Immature natural killer cell (primary cell): ENCODE data around the gene HGS. TPM values are rescaled to one million over a fixed set of nuclear protein-coding genes. Genes with fewer than 3 reads are reported as not detected.

ENCODE experiments used
- DNase-seq, 3 donors: peaks; one replicate each; pipeline ENCODE4 v3.0.0; 2022; ENCODE audit warnings: mixed read lengths in 1 of 3
- H3K27ac Mint-ChIP-seq, 6 donors: one replicate each; pipeline ENCODE4 v1.8.0; 2020; ENCODE audit warnings: mixed read lengths in 6 of 6, mild to moderate bottlenecking in 5 of 6, inconsistent platforms in 4 of 6, moderate library complexity in 3 of 6
- H3K27me3 Mint-ChIP-seq, 3 donors: one replicate each; pipeline ENCODE4 v1.8.0; 2020 to 2021; ENCODE audit warnings: low read depth in 3 of 3, mild to moderate bottlenecking in 3 of 3, mixed read lengths in 3 of 3, moderate library complexity in 3 of 3, inconsistent platforms in 1 of 3
- H3K36me3 Mint-ChIP-seq, 3 donors: one replicate each; pipeline ENCODE4 v1.8.0; 2020; ENCODE audit warnings: mixed read lengths in 3 of 3, inconsistent platforms in 2 of 3, mild to moderate bottlenecking in 2 of 3
- H3K4me1 Mint-ChIP-seq, 2 donors: one replicate each; pipeline ENCODE4 v1.8.0; 2020; ENCODE audit warnings: inconsistent platforms in 2 of 2, mild to moderate bottlenecking in 2 of 2, mixed read lengths in 2 of 2, moderate library complexity in 1 of 2
- H3K4me3 Mint-ChIP-seq, 5 donors: one replicate each; pipeline ENCODE4 v1.8.0; 2020; ENCODE audit warnings: mild to moderate bottlenecking in 5 of 5, mixed read lengths in 5 of 5, inconsistent platforms in 3 of 5, moderate library complexity in 3 of 5
- H3K9me3 Mint-ChIP-seq, 6 donors: one replicate each; pipeline ENCODE4 v1.8.0; 2020; ENCODE audit warnings: mild to moderate bottlenecking in 6 of 6, mixed read lengths in 6 of 6, inconsistent platforms in 4 of 6, moderate library complexity in 3 of 6
- polyA plus RNA-seq, 3 donors: library from polyadenylated mRNA; unstranded; fragments of 300-500 nt; fragmentation: Illumina TruSeq; gene quantifications; one replicate each; pipeline ENCODE4 v1.2.3, GENCODE V29; 2021

The HGS gene, protein sequence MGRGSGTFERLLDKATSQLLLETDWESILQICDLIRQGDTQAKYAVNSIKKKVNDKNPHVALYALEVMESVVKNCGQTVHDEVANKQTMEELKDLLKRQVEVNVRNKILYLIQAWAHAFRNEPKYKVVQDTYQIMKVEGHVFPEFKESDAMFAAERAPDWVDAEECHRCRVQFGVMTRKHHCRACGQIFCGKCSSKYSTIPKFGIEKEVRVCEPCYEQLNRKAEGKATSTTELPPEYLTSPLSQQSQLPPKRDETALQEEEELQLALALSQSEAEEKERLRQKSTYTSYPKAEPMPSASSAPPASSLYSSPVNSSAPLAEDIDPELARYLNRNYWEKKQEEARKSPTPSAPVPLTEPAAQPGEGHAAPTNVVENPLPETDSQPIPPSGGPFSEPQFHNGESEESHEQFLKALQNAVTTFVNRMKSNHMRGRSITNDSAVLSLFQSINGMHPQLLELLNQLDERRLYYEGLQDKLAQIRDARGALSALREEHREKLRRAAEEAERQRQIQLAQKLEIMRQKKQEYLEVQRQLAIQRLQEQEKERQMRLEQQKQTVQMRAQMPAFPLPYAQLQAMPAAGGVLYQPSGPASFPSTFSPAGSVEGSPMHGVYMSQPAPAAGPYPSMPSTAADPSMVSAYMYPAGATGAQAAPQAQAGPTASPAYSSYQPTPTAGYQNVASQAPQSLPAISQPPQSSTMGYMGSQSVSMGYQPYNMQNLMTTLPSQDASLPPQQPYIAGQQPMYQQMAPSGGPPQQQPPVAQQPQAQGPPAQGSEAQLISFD
- polyA plus RNA-seq: 10 to 100 TPM; 12.4 to 40.4 (median 17.3) TPM

DNA sequence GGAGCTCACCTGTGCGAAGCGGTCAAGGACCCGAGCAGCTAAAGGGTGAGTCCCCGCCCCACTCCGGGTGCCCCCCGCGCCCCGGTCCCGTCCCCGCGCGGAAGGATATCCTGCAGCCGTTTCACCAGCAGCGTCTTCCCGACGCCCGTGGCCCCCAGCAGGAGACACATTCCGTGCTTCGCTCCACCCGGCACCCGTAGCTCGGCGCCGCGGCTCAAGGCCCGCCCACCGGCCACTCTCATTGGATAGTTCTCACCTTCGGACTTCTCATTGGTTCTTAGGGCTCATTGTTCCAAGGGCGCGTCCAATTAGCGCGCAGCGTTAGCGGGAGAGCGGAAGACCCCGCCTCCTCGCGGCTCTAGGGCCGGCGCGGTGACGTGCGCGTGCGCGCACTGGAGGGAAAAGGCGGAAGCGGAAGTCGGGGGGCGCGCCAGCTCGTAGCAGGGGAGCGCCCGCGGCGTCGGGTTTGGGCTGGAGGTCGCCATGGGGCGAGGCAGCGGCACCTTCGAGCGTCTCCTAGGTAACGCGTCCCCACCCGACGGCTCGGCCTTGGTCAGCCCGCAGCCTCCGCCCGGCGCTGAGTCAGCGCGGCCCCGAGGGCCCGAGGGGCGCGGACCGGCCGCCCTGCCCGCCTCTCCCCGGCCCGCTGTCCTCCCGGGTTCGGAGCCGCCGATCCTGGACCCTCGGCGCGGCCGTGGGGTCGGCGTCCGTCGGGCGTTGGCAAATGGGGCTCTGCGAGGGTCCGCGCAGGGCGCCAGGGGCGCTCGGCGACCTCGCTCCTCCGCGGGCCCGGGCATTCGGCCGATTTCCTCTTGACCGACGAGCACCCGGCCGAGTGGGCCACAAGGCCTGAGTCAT lies at the start of gene HGS, which contains the start of gene ARL16:
HGS (plus strand) TSS at position 428 of the 858 bp plus-strand sequence; CDS start at position 484, 56 bp downstream.
ARL16 (minus strand) TSS at position 214 of the 858 bp plus-strand sequence; CDS start at position 170, 44 bp downstream.
- no peaks in the 10 kb centered on the region for H3K9me3 Mint-ChIP-seq
- H3K4me1 Mint-ChIP-seq: peaks cover 37 to 39% of the 10 kb centered on the region in 2 donors
- peaks cover 2 to 3% (median 3%) of the 10 kb centered on the region in 3 donors for H3K36me3 Mint-ChIP-seq
- H3K4me3 Mint-ChIP-seq: peak within 1 kb of the TSS; percentile 92 to 98 (median 95)
- DNase-seq: peak; percentile 98 to 99 (median 99)
- peaks cover 3 to 11% (median 5%) of the 10 kb centered on the region in 3 donors for H3K27me3 Mint-ChIP-seq
- H3K27ac Mint-ChIP-seq: peak within 1 kb of the TSS; percentile 85 to 95 (median 89)

DNA sequence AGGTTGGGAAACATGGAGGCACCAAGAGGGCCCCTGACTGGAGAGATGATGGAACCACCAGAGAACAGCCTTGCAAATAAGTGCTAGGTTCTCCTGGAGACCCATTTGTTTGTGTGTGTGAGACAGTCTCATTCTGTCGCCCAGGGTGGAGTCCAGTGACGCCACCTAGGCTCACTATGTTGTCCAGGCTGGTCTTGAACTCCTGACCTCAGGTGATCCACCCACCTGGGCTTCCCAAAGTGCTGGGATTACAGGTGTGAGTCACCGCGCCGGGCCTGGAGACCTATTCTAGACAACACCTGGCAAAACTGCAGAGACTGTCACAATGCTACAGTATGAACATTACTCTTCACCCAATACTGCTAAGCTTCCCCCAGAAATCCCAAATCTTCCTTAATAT lies 48.4 kb upstream of the HGS start:
- H3K36me3 Mint-ChIP-seq: no peaks in the 10 kb centered on the region
- H3K9me3 Mint-ChIP-seq: no peaks in the 10 kb centered on the region
- peaks cover 24% of the 10 kb centered on the region in 2 donors for H3K4me1 Mint-ChIP-seq
- peak overlapping the region; percentile 90 to 96 (median 92) for H3K4me3 Mint-ChIP-seq
- H3K27me3 Mint-ChIP-seq: peaks cover 2 to 4% (median 3%) of the 10 kb centered on the region in 3 donors
- DNase-seq: no peak
- H3K27ac Mint-ChIP-seq: peak overlapping the region in 4 of 6 donors; percentile 62 to 96 (median 88)

- DNase-seq: no peak
- H3K4me1 Mint-ChIP-seq: peaks cover 24% of the 10 kb centered on the region in 2 donors
- H3K27ac Mint-ChIP-seq: peak overlapping the region; percentile 78 to 96 (median 92)
- H3K9me3 Mint-ChIP-seq: no peaks in the 10 kb centered on the region
- H3K27me3 Mint-ChIP-seq: peaks cover 2 to 4% (median 3%) of the 10 kb centered on the region in 3 donors
- peak overlapping the region; percentile 90 to 96 (median 92) for H3K4me3 Mint-ChIP-seq
- no peaks in the 10 kb centered on the region for H3K36me3 Mint-ChIP-seq
Measured at GRCh38 chr17:81635973-81636504, 47.8 kb upstream of the HGS start.

DNA sequence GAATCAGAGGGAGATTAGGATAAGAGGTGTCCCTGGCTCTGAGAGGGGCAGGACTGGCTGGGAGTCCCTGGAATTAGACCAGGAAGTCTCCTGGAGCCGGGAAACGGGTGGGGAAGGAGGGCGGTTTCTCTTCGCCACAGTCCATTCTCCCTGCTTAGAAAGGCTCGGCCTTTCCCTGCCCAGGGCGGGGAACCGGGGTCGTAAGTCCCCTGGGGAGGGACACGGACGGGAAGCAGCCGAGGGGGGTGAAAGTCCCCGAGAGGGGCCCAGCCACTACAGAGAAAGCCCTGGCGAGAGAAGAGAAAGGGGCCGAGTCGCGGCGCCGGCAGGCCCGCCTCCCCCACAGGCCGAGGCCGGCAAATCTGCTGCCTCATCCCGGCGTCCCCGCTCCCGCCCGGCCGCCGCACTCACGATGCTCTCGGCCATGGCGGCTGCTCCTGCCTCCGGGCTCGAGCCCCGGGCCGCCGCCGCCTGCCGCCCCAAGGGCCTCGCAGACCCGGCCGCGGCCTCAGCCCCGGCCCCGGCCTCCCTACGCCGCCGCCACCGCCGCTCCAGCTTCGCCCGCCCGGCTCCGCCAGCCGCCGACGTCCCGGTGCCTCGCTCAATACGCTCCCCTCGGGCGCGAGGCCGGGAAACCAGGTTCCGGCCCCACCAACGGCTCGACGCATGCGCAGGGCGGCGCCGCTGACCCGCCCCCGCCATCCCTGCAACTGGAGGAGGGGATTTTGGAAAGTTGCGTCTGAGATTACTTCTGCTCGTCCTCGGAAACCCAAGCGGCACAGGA lies 47.1 kb upstream of the HGS start, which contains the start of the genes NPLOC4 and TSPAN10:
NPLOC4 (minus strand) TSS at position 608 of the 784 bp plus-strand sequence; CDS start at position 426, 182 bp downstream.
TSPAN10 (plus strand) TSS at position 692 of the 784 bp plus-strand sequence. CDS start 5,217 bp downstream, outside the sequence.
- Mint-ChIP-seq H3K9me3 (no peaks in the 10 kb centered on the region), H3K4me3 (peak within 1 kb of the TSS; percentile 90 to 96 (median 92)), H3K27ac (peak within 1 kb of the TSS; percentile 78 to 96 (median 92)), H3K36me3 (no peaks in the 10 kb centered on the region), H3K4me1 (peaks cover 21 to 24% of the 10 kb centered on the region in 2 donors), H3K27me3 (peaks cover 3 to 4% (median 4%) of the 10 kb centered on the region in 3 donors)
- DNase-seq: peak; percentile 78 to 83 (median 82)

GRCh38 chr17:81638683-81639082 lies 45.1 kb upstream of the HGS start:
- no peak for DNase-seq
- Mint-ChIP-seq H3K36me3 (no peaks in the 10 kb centered on the region), H3K4me1 (peaks cover 12 to 17% of the 10 kb centered on the region in 2 donors), H3K9me3 (no peaks in the 10 kb centered on the region), H3K27me3 (peaks cover 3 to 4% (median 4%) of the 10 kb centered on the region in 3 donors), H3K27ac (no peak overlapping the region), H3K4me3 (peak overlapping the region in 3 of 5 donors; percentile 58 to 74 (median 71))

DNA sequence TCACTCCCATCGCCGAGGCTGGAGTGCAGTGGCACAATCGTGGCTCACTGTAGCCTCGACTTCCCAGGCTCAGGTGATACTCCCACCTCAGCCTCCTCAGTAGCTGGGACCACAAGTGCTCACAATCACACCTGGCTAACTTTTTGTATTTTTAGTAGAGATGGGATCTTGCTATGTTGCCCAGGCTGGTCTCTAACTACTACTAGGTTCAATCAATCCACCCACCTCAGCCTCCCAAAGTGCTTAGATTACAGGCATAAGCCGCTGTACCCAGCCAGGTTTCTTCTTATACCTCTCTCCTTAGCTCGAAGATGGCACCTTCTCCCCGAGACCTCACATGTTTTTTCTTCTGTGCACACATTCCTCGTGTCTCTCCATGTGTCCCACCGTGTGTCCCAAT lies 43.8 kb upstream of the HGS start:
- Mint-ChIP-seq H3K36me3 (no peaks in the 10 kb centered on the region), H3K27ac (no peak overlapping the region)

GRCh38 chr17:81641825-81642489 lies 41.9 kb upstream of the HGS start:
- Mint-ChIP-seq H3K4me3 (no peak overlapping the region), H3K9me3 (no peaks in the 10 kb centered on the region), H3K27me3 (peaks cover 5 to 7% (median 6%) of the 10 kb centered on the region in 3 donors), H3K27ac (no peak overlapping the region), H3K36me3 (no peaks in the 10 kb centered on the region), H3K4me1 (no peaks in the 10 kb centered on the region)
- DNase-seq: no peak

More for the DNA sequence above, 43.8 kb upstream of the HGS start:
- peaks cover 12 to 13% of the 10 kb centered on the region in 2 donors for H3K4me1 Mint-ChIP-seq
- DNase-seq: no peak
- H3K27me3 Mint-ChIP-seq: peaks cover 3 to 5% (median 4%) of the 10 kb centered on the region in 3 donors
- no peaks in the 10 kb centered on the region for H3K9me3 Mint-ChIP-seq
- H3K4me3 Mint-ChIP-seq: peak overlapping the region in 1 of 5 donors; percentile 44

GRCh38 chr17:81644496-81644895 lies 39.3 kb upstream of the HGS start:
- Mint-ChIP-seq H3K4me3 (no peak overlapping the region), H3K27me3 (peaks cover 3 to 13% (median 9%) of the 10 kb centered on the region in 3 donors), H3K9me3 (no peaks in the 10 kb centered on the region), H3K27ac (no peak overlapping the region), H3K4me1 (no peaks in the 10 kb centered on the region), H3K36me3 (no peaks in the 10 kb centered on the region)
- no peak for DNase-seq

GRCh38 chr17:81644976-81645952 lies 38.5 kb upstream of the HGS start:
- DNase-seq: no peak
- Mint-ChIP-seq H3K4me3 (no peak overlapping the region), H3K9me3 (no peaks in the 10 kb centered on the region), H3K4me1 (no peaks in the 10 kb centered on the region), H3K27me3 (peaks cover 3 to 13% (median 11%) of the 10 kb centered on the region in 3 donors), H3K36me3 (no peaks in the 10 kb centered on the region), H3K27ac (no peak overlapping the region)

GRCh38 chr17:81646869-81647600 lies 36.8 kb upstream of the HGS start:
- Mint-ChIP-seq H3K27me3 (peaks cover 3 to 11% (median 11%) of the 10 kb centered on the region in 3 donors), H3K9me3 (no peaks in the 10 kb centered on the region), H3K4me3 (no peak overlapping the region), H3K4me1 (peaks cover 0 to 5% of the 10 kb centered on the region in 2 donors), H3K36me3 (peaks cover 0 to 4% (median 0%) of the 10 kb centered on the region in 3 donors), H3K27ac (no peak overlapping the region)
- no peak for DNase-seq
